K562 treated with DMSO at 1 percent for 24 hours (cell line): Measurements from ENCODE around the gene SNRPB. TPM values are rescaled to one million over a fixed set of nuclear protein-coding genes. Genes with fewer than 3 reads are reported as not detected.

Experiments
- total RNA-seq: library from RNA; unstranded; fragments of 300-600 nt; gene quantifications from 2 replicates; pipeline ENCODE4 v1.2.3, GENCODE V29; 2022; ENCODE audit warnings: low read depth; ENCODE audit not compliant: insufficient read depth

Gene SNRPB
- total RNA-seq, result 487 and 503 TPM in 2 replicates

GRCh38 chr20:2470423-2471193, at the start of gene SNRPB:
SNRPB (minus strand) TSS chr20:2470789; CDS start chr20:2470690, 99 bp downstream.

DNA sequence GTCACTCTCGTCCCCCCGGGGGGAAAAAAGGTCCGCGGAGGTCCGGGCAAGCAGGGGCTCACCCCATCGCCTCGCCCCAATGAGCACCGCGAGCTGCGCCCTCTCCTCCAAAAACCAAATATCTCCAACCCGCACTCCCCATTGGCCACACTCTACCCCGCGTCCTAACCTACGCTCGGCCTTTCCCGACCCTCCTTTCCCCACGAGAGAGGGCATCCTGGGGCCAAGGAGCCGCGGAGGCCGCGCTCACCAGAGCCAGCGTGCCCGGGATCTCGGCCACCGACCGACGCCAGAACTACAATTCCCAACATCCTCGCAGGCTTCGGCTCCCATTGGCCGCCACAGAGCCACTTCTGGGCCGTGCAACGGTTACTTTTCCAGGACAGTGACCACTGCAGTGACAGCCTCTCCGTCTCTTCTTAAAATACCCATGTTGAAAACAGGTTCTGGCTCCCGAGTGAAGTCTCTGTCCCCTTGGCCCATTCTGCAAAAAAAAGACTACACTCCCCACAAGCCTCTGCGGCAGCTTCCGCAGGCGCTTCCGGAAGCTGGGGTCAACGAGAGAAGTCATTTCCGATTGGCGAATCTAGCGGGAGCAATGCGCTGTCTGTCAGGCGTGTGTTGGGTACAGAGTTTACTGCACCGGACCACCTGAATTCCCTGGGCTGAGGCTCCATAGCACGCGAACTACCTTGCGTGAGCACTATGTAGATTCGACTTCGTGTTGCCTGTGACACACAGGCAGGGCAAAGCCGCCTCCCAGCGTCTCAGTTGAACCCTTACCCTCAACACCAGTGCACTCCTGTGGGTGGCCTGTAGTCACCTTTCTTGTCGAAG, 38.3 kb upstream of the SNRPB start, which contains the start of gene ZNF343:
Gene ZNF343, minus strand, starts transcription at position 285 of the 837 bp plus-strand sequence. CDS start 15,020 bp downstream, outside the sequence.

Other genes starting within 250 kb of the SNRPB start
- gene TGM3, start 174.8 kb downstream of the SNRPB start, total RNA-seq, result 0.15 TPM in 1 of 2 replicates, not detected in the other
- not detected in 2 replicates for gene TGM6, start 89.9 kb downstream of the SNRPB start, total RNA-seq
- 1.9 and 2.5 TPM in 2 replicates for gene ZNF343, start 38.1 kb upstream of the SNRPB start, total RNA-seq
- gene TMC2, start 65.8 kb upstream of the SNRPB start, total RNA-seq, result not detected in 2 replicates
- 79.3 and 81.1 TPM in 2 replicates for gene NOP56, start 181.8 kb upstream of the SNRPB start, total RNA-seq
- 94.0 and 95.5 TPM in 2 replicates for gene IDH3B, start 193.4 kb upstream of the SNRPB start, total RNA-seq
- gene EBF4, start 222.0 kb upstream of the SNRPB start, total RNA-seq, result 0.76 and 1.6 TPM in 2 replicates